ENCODE measurements around the gene NUP210.

The NUP210 gene

DNA sequence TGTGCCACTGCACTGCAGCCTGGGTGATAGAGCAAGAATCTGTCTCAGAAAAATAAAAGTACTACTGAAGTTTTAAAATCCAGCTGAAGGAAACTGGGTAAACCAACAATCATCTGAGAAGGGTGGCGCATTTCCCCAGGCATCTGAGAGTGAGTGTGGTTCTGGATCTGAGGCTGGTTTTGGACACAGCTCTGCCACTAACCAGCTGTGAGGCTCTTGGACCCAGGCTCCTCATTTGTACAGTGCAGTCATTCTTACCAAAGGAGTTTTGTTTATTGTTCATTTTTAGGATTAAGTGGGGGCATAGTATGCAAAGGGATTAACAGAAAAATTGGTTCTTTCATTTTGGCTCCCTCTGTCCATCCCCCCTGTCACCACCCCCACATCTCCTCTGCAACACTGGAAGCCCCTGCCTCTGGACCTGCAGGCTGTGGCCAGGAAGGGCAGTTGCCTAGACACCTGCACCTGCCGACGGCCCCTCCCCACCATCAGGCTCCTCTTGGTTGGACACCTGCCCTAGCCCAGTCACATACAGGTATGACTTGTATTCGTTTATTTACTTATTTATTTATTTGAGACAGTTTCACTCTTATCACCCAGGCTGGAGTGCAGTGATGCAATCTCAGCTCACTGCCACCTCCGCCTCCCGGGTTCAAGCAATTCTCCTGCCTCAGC, 8.8 kb downstream of the NUP210 start:
- Histone ChIP-seq H3K36me3 (replicated peaks) (no peaks in the 10 kb centered on the region), H3K27ac (no peak overlapping the region), H3K27me3 (replicated peaks) (no peaks in the 10 kb centered on the region), H3K4me3 (ENCODE audit: low read depth, low read length) (no peak overlapping the region)
- in situ Hi-C loops (cut with HindIII; ENCODE audit: low pct_ligation_motif_present, low sequenced_read_pairs), result no loop called here
- TF ChIP-seq, protein P1, sequence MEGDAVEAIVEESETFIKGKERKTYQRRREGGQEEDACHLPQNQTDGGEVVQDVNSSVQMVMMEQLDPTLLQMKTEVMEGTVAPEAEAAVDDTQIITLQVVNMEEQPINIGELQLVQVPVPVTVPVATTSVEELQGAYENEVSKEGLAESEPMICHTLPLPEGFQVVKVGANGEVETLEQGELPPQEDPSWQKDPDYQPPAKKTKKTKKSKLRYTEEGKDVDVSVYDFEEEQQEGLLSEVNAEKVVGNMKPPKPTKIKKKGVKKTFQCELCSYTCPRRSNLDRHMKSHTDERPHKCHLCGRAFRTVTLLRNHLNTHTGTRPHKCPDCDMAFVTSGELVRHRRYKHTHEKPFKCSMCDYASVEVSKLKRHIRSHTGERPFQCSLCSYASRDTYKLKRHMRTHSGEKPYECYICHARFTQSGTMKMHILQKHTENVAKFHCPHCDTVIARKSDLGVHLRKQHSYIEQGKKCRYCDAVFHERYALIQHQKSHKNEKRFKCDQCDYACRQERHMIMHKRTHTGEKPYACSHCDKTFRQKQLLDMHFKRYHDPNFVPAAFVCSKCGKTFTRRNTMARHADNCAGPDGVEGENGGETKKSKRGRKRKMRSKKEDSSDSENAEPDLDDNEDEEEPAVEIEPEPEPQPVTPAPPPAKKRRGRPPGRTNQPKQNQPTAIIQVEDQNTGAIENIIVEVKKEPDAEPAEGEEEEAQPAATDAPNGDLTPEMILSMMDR (IDR thresholded peaks at IDR 0.05; ENCODE audit: low read depth, low read length, missing control alignments), result no peak
- DNase-seq, result no peak

DNA sequence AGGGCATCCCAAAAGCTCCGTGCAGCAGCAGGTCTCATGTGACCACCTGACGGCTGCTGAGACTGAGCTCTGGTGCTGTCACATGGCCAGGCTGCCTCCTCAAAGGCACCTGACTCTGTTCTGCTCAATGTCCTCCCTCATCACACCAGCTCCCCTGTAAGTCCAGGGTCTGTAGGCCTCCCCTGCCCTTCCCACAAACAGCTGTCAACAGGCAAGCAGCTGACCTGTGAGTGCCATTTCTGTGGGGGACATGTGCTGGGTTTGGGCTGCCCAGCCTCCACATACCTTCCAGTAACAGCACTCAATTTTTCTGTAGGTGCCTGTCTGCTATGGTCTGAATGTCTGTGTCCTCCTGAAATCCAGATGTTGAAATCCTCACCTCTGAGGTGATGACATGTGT, 11.2 kb downstream of the NUP210 start:
- no peak overlapping the region for H3K4me3 ChIP-seq (ENCODE audit: low read depth, low read length)
- in situ Hi-C loops (cut with HindIII; ENCODE audit: low pct_ligation_motif_present, low sequenced_read_pairs), result no loop called here
- H3K27ac ChIP-seq, result no peak overlapping the region
- DNase-seq, result no peak
- TF ChIP-seq, protein P1 (IDR thresholded peaks at IDR 0.05; ENCODE audit: low read depth, low read length, missing control alignments), result no peak
- no peaks in the 10 kb centered on the region for H3K27me3 ChIP-seq (replicated peaks)
- no peaks in the 10 kb centered on the region for H3K36me3 ChIP-seq (replicated peaks)

DNA sequence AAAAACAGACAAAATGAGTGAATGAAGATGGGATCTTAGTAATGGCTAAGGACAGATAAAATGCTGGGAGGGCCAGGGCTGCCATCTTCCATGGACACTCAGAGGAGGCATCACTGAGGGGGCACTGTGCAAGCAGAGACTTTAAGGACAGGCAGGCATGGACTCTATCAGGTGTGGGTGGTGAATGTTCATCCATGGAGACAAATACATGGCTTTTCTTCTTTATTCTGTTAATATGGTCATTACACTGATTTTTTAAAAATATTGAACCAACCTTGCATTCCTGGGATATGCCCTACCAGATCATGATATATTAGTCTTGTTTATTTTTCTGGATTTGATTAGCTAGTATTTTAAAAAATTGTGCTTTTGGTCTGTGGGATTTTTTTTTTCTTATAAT, 12.2 kb downstream of the NUP210 start:
- no peak for DNase-seq
- TF ChIP-seq, protein P1 (IDR thresholded peaks at IDR 0.05; ENCODE audit: low read depth, low read length, missing control alignments), result no peak
- Histone ChIP-seq H3K27ac (no peak overlapping the region), H3K27me3 (replicated peaks) (no peaks in the 10 kb centered on the region), H3K36me3 (replicated peaks) (no peaks in the 10 kb centered on the region), H3K4me3 (ENCODE audit: low read depth, low read length) (no peak overlapping the region)
- in situ Hi-C loops (cut with HindIII; ENCODE audit: low pct_ligation_motif_present, low sequenced_read_pairs), result no loop called here

DNA sequence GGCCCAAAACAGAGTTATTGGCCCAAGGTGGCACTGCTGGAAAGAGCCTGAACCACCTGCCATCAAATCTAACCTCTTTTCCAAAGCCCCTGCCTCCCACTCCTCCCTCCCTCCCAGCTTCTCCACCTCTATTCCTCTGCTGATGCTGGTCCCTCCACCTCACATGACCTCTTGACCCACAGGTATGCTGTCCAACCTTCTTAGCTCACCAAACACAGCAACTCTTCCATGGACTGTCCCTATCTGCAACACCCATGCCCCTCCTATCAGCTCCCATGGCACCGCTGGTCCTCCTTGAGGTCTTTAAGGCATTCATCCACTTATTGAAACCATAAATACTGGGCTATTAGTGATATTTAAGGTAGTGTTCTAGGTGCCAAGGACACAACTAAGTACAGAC, 12.6 kb downstream of the NUP210 start:
- H3K27me3 ChIP-seq (replicated peaks), result no peaks in the 10 kb centered on the region
- H3K27ac ChIP-seq, result no peak overlapping the region
- TF ChIP-seq, protein P1 (IDR thresholded peaks at IDR 0.05; ENCODE audit: low read depth, low read length, missing control alignments), result no peak
- in situ Hi-C loops (cut with HindIII; ENCODE audit: low pct_ligation_motif_present, low sequenced_read_pairs), result no loop called here
- no peaks in the 10 kb centered on the region for H3K36me3 ChIP-seq (replicated peaks)
- no peak for DNase-seq
- H3K4me3 ChIP-seq (ENCODE audit: low read depth, low read length), result no peak overlapping the region

DNA sequence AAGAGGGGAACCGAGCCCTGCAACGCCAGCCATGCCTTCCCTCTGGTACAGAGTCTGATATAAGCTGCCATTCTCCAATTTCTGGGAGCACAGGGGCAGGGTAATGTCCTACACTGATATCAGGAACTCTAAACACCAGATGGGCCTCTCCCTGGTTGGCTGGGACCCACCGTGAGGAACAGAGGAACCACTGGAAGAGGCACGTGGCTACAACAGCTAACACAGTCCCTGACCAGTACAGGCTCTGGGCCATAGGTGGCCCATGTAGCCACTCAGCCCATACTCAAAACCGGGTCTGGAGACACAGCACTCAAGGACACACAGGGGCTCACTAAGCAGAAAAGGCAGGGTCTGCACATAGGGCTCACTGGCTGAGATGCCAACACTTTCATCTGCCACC, 13.9 kb downstream of the NUP210 start:
- no peak overlapping the region for H3K27ac ChIP-seq
- no peaks in the 10 kb centered on the region for H3K27me3 ChIP-seq (replicated peaks)
- DNase-seq, result no peak
- in situ Hi-C loops (cut with HindIII; ENCODE audit: low pct_ligation_motif_present, low sequenced_read_pairs), result no loop called here
- H3K36me3 ChIP-seq (replicated peaks), result no peaks in the 10 kb centered on the region
- TF ChIP-seq, protein P1 (IDR thresholded peaks at IDR 0.05; ENCODE audit: low read depth, low read length, missing control alignments), result no peak
- H3K4me3 ChIP-seq (ENCODE audit: low read depth, low read length), result no peak overlapping the region

DNA sequence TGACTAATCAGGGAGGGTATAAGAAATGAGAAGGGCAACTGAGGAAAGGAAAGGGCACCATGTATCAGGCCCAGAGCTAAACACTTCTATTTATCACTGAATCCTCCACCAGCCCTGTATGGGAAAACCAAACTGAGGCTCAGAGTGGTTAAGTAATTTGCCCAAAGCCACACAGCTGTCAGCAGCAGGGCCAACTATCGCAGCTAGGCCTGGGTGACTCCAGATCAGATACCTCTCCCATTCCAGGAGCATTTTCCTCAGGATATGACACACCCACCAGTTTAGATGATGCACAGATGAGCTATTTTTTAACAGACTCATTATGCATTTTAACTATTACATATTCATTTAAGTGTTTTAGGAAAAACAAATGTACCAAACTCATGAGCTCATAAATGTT, 14.5 kb downstream of the NUP210 start:
- no peak for DNase-seq
- in situ Hi-C loops (cut with HindIII; ENCODE audit: low pct_ligation_motif_present, low sequenced_read_pairs), result no loop called here
- Histone ChIP-seq H3K27me3 (replicated peaks) (no peaks in the 10 kb centered on the region), H3K4me3 (ENCODE audit: low read depth, low read length) (no peak overlapping the region), H3K36me3 (replicated peaks) (no peaks in the 10 kb centered on the region), H3K27ac (no peak overlapping the region)
- TF ChIP-seq, protein P1 (IDR thresholded peaks at IDR 0.05; ENCODE audit: low read depth, low read length, missing control alignments), result no peak

All from brain microvascular endothelial cell (primary cell).